HG02678 (cell line): ENCODE measurements around the gene ANKS1B.
"Not testable (repeated sequence)": the region's sequence is repeated elsewhere in the genome, so short reads cannot be mapped to it uniquely, and the experiment has no call there.

Experiments used
- ATAC-seq: cut with Tn5 transposase; IDR thresholded peaks from one replicate; pipeline ENCODE4 v1.9.1; 2021; ENCODE audit warnings: mild to moderate bottlenecking, moderate library complexity; ENCODE audit not compliant: unreplicated experiment

ANKS1B gene

GRCh38 chr12:99609455-99610181 is 375.1 kb downstream of the ANKS1B start:
- ATAC-seq, result no peak

- peak; percentile 96 for ATAC-seq
These were observed 384.3 kb downstream of the ANKS1B start for GRCh38 chr12:99600388-99600787.

GRCh38 chr12:99598785-99599184 is 386.0 kb downstream of the ANKS1B start:
- ATAC-seq, result no peak

- no peak for ATAC-seq
These were observed 388.0 kb downstream of the ANKS1B start for GRCh38 chr12:99596762-99597161.

GRCh38 chr12:99577125-99577524 is 407.6 kb downstream of the ANKS1B start:
- ATAC-seq, result not testable (repeated sequence)

- no peak for ATAC-seq
These were observed 410.8 kb downstream of the ANKS1B start for GRCh38 chr12:99573980-99574379.

GRCh38 chr12:99567072-99567471 is 417.7 kb downstream of the ANKS1B start:
- ATAC-seq, result no peak

GRCh38 chr12:99558109-99558508 is 426.6 kb downstream of the ANKS1B start:
- no peak for ATAC-seq

- no peak for ATAC-seq
These were observed 431.3 kb downstream of the ANKS1B start for GRCh38 chr12:99553461-99553860.

- ATAC-seq, result no peak
These were observed 432.7 kb downstream of the ANKS1B start for GRCh38 chr12:99552022-99552421.

GRCh38 chr12:99549651-99550050 is 435.1 kb downstream of the ANKS1B start:
- no peak for ATAC-seq

GRCh38 chr12:99549196-99549595 is 435.5 kb downstream of the ANKS1B start:
- no peak for ATAC-seq

GRCh38 chr12:99544457-99544856 is 440.3 kb downstream of the ANKS1B start:
- ATAC-seq, result no peak

- peak; percentile 98 for ATAC-seq
These were observed 454.8 kb downstream of the ANKS1B start for GRCh38 chr12:99529966-99530365.

- ATAC-seq, result no peak
These were observed 456.3 kb downstream of the ANKS1B start for GRCh38 chr12:99528478-99528877.

GRCh38 chr12:99523853-99524252 is 460.9 kb downstream of the ANKS1B start:
- no peak for ATAC-seq

GRCh38 chr12:99522456-99522855 is 462.3 kb downstream of the ANKS1B start:
- no peak for ATAC-seq

- ATAC-seq, result no peak
These were observed 463.1 kb downstream of the ANKS1B start for GRCh38 chr12:99521664-99522063.

GRCh38 chr12:99513066-99513465 is 471.7 kb downstream of the ANKS1B start:
- ATAC-seq, result no peak

- ATAC-seq, result no peak
These were observed 478.9 kb downstream of the ANKS1B start for GRCh38 chr12:99505805-99506204.

GRCh38 chr12:99498756-99499155 is 486.0 kb downstream of the ANKS1B start:
- no peak for ATAC-seq

- no peak for ATAC-seq
These were observed 488.9 kb downstream of the ANKS1B start for GRCh38 chr12:99495799-99496198.

- ATAC-seq, result no peak
These were observed 491.5 kb downstream of the ANKS1B start for GRCh38 chr12:99493197-99493596.
